Measurements from ENCODE around the gene TIAL1.

- TF ChIP-seq CTCF (conservative IDR thresholded peaks at IDR 0.05) (peak; percentile 40; the same call in 1 of the 2 replicates), EZH2 (IDR thresholded peaks at IDR 0.05; ENCODE audit: low read depth) (no peak)
These were observed 5.7 kb upstream of the TIAL1 start for GRCh38 chr10:119602241-119603095.
